Measurements from ENCODE around the gene RING1.

Gene RING1

GRCh38 chr6:33201147-33201545, 7.2 kb upstream of the RING1 start:
- DNase-seq, result no peak
- H3K27ac ChIP-seq (ENCODE audit: insufficient read depth, low read length, poor library complexity, severe bottlenecking), result peak overlapping the region; percentile 97

GRCh38 chr6:33201935-33202334, 6.4 kb upstream of the RING1 start:
- Histone ChIP-seq H3K4me1 (ENCODE audit: control insufficient read depth, insufficient read depth, low read length, poor library complexity, severe bottlenecking) (peaks cover 34% of the 10 kb centered on the region), H3K27ac (ENCODE audit: insufficient read depth, low read length, poor library complexity, severe bottlenecking) (no peak overlapping the region), H3K9me3 (ENCODE audit: control insufficient read depth, low read length) (no peaks in the 10 kb centered on the region)

More at GRCh38 chr6:33201147-33201545, 7.2 kb upstream of the RING1 start:
- H3K27me3 ChIP-seq (replicated peaks; ENCODE audit: control insufficient read depth, insufficient read depth, low read length, poor library complexity, severe bottlenecking), result no peaks in the 10 kb centered on the region
- H3K9me3 ChIP-seq (ENCODE audit: control insufficient read depth, low read length), result no peaks in the 10 kb centered on the region
- peaks cover 33% of the 10 kb centered on the region for H3K4me1 ChIP-seq (ENCODE audit: control insufficient read depth, insufficient read depth, low read length, poor library complexity, severe bottlenecking)
- H3K4me3 ChIP-seq (ENCODE audit: insufficient read depth, low read depth, low read length, poor library complexity, severe bottlenecking), result peak overlapping the region; percentile 90
- H3K36me3 ChIP-seq (ENCODE audit: control insufficient read depth, insufficient read depth, low read length), result peaks cover 29% of the 10 kb centered on the region

GRCh38 chr6:33202799-33203198, 5.5 kb upstream of the RING1 start:
- Histone ChIP-seq H3K4me3 (ENCODE audit: insufficient read depth, low read depth, low read length, poor library complexity, severe bottlenecking) (no peak overlapping the region), H3K27ac (ENCODE audit: insufficient read depth, low read length, poor library complexity, severe bottlenecking) (no peak overlapping the region), H3K9me3 (ENCODE audit: control insufficient read depth, low read length) (no peaks in the 10 kb centered on the region), H3K4me1 (ENCODE audit: control insufficient read depth, insufficient read depth, low read length, poor library complexity, severe bottlenecking) (peaks cover 42% of the 10 kb centered on the region), H3K27me3 (replicated peaks; ENCODE audit: control insufficient read depth, insufficient read depth, low read length, poor library complexity, severe bottlenecking) (no peaks in the 10 kb centered on the region), H3K36me3 (ENCODE audit: control insufficient read depth, insufficient read depth, low read length) (peaks cover 16% of the 10 kb centered on the region)
- DNase-seq, result no peak

More at GRCh38 chr6:33201935-33202334, 6.4 kb upstream of the RING1 start:
- no peaks in the 10 kb centered on the region for H3K27me3 ChIP-seq (replicated peaks; ENCODE audit: control insufficient read depth, insufficient read depth, low read length, poor library complexity, severe bottlenecking)
- peaks cover 24% of the 10 kb centered on the region for H3K36me3 ChIP-seq (ENCODE audit: control insufficient read depth, insufficient read depth, low read length)
- DNase-seq, result no peak
- peak overlapping the region; percentile 90 for H3K4me3 ChIP-seq (ENCODE audit: insufficient read depth, low read depth, low read length, poor library complexity, severe bottlenecking)

GRCh38 chr6:33203443-33204164, 4.7 kb upstream of the RING1 start:
- DNase-seq, result no peak
- Histone ChIP-seq H3K27ac (ENCODE audit: insufficient read depth, low read length, poor library complexity, severe bottlenecking) (peak overlapping the region; percentile 76), H3K9me3 (ENCODE audit: control insufficient read depth, low read length) (no peaks in the 10 kb centered on the region), H3K4me3 (ENCODE audit: insufficient read depth, low read depth, low read length, poor library complexity, severe bottlenecking) (peak overlapping the region; percentile 75), H3K36me3 (ENCODE audit: control insufficient read depth, insufficient read depth, low read length) (peaks cover 11% of the 10 kb centered on the region), H3K27me3 (replicated peaks; ENCODE audit: control insufficient read depth, insufficient read depth, low read length, poor library complexity, severe bottlenecking) (no peaks in the 10 kb centered on the region), H3K4me1 (ENCODE audit: control insufficient read depth, insufficient read depth, low read length, poor library complexity, severe bottlenecking) (peaks cover 45% of the 10 kb centered on the region)

GRCh38 chr6:33204165-33204414, 4.2 kb upstream of the RING1 start:
- Histone ChIP-seq H3K4me1 (ENCODE audit: control insufficient read depth, insufficient read depth, low read length, poor library complexity, severe bottlenecking) (peaks cover 45% of the 10 kb centered on the region), H3K27ac (ENCODE audit: insufficient read depth, low read length, poor library complexity, severe bottlenecking) (peak overlapping the region; percentile 76), H3K27me3 (replicated peaks; ENCODE audit: control insufficient read depth, insufficient read depth, low read length, poor library complexity, severe bottlenecking) (no peaks in the 10 kb centered on the region), H3K36me3 (ENCODE audit: control insufficient read depth, insufficient read depth, low read length) (peaks cover 11% of the 10 kb centered on the region), H3K4me3 (ENCODE audit: insufficient read depth, low read depth, low read length, poor library complexity, severe bottlenecking) (peak overlapping the region; percentile 75), H3K9me3 (ENCODE audit: control insufficient read depth, low read length) (no peaks in the 10 kb centered on the region)
- DNase-seq, result no peak

- peak; percentile 85 to 88 (median 86) for DNase-seq
- H3K36me3 ChIP-seq (ENCODE audit: control insufficient read depth, insufficient read depth, low read length), result peaks cover 11% of the 10 kb centered on the region
- H3K27ac ChIP-seq (ENCODE audit: insufficient read depth, low read length, poor library complexity, severe bottlenecking), result peak within 1 kb of the TSS; percentile 76
- no peaks in the 10 kb centered on the region for H3K27me3 ChIP-seq (replicated peaks; ENCODE audit: control insufficient read depth, insufficient read depth, low read length, poor library complexity, severe bottlenecking)
- H3K9me3 ChIP-seq (ENCODE audit: control insufficient read depth, low read length), result no peaks in the 10 kb centered on the region
- H3K4me3 ChIP-seq (ENCODE audit: insufficient read depth, low read depth, low read length, poor library complexity, severe bottlenecking), result peak within 1 kb of the TSS; percentile 75
- H3K4me1 ChIP-seq (ENCODE audit: control insufficient read depth, insufficient read depth, low read length, poor library complexity, severe bottlenecking), result peaks cover 40% of the 10 kb centered on the region
These were observed 3.7 kb upstream of the RING1 start, which contains the start of gene HSD17B8 for GRCh38 chr6:33204415-33205190. TSS of gene HSD17B8 (plus strand) at chr6:33204655. CDS start at chr6:33204669, 14 bp downstream.

- no peak for DNase-seq
- Histone ChIP-seq H3K36me3 (ENCODE audit: control insufficient read depth, insufficient read depth, low read length) (peaks cover 14% of the 10 kb centered on the region), H3K4me1 (ENCODE audit: control insufficient read depth, insufficient read depth, low read length, poor library complexity, severe bottlenecking) (peaks cover 36% of the 10 kb centered on the region), H3K9me3 (ENCODE audit: control insufficient read depth, low read length) (no peaks in the 10 kb centered on the region), H3K27ac (ENCODE audit: insufficient read depth, low read length, poor library complexity, severe bottlenecking) (peak overlapping the region; percentile 76), H3K4me3 (ENCODE audit: insufficient read depth, low read depth, low read length, poor library complexity, severe bottlenecking) (peak overlapping the region; percentile 75), H3K27me3 (replicated peaks; ENCODE audit: control insufficient read depth, insufficient read depth, low read length, poor library complexity, severe bottlenecking) (no peaks in the 10 kb centered on the region)
These were observed 2.9 kb upstream of the RING1 start for GRCh38 chr6:33205191-33206026.

GRCh38 chr6:33206027-33206863, 2.1 kb upstream of the RING1 start:
- H3K36me3 ChIP-seq (ENCODE audit: control insufficient read depth, insufficient read depth, low read length), result peaks cover 18% of the 10 kb centered on the region
- H3K9me3 ChIP-seq (ENCODE audit: control insufficient read depth, low read length), result no peaks in the 10 kb centered on the region
- DNase-seq, result no peak
- H3K27ac ChIP-seq (ENCODE audit: insufficient read depth, low read length, poor library complexity, severe bottlenecking), result no peak overlapping the region
- no peak overlapping the region for H3K4me3 ChIP-seq (ENCODE audit: insufficient read depth, low read depth, low read length, poor library complexity, severe bottlenecking)
- no peaks in the 10 kb centered on the region for H3K27me3 ChIP-seq (replicated peaks; ENCODE audit: control insufficient read depth, insufficient read depth, low read length, poor library complexity, severe bottlenecking)
- peaks cover 35% of the 10 kb centered on the region for H3K4me1 ChIP-seq (ENCODE audit: control insufficient read depth, insufficient read depth, low read length, poor library complexity, severe bottlenecking)

GRCh38 chr6:33206864-33207551, 1.3 kb upstream of the RING1 start:
- Histone ChIP-seq H3K4me1 (ENCODE audit: control insufficient read depth, insufficient read depth, low read length, poor library complexity, severe bottlenecking) (peaks cover 28% of the 10 kb centered on the region), H3K4me3 (ENCODE audit: insufficient read depth, low read depth, low read length, poor library complexity, severe bottlenecking) (peak overlapping the region; percentile 93), H3K27me3 (replicated peaks; ENCODE audit: control insufficient read depth, insufficient read depth, low read length, poor library complexity, severe bottlenecking) (no peaks in the 10 kb centered on the region), H3K36me3 (ENCODE audit: control insufficient read depth, insufficient read depth, low read length) (peaks cover 18% of the 10 kb centered on the region), H3K9me3 (ENCODE audit: control insufficient read depth, low read length) (no peaks in the 10 kb centered on the region), H3K27ac (ENCODE audit: insufficient read depth, low read length, poor library complexity, severe bottlenecking) (no peak overlapping the region)
- no peak for DNase-seq

Data from effector memory CD4-positive, alpha-beta T cell (primary cell).